ENCODE data around the gene NFKBIZ. TPM values are rescaled to one million over a fixed set of nuclear protein-coding genes. Genes with fewer than 3 reads are reported as not detected.

Gene NFKBIZ
- total and polyA plus RNA-seq, 2 donors (not counting 3 experiments of a cell fraction or from before 2014, with no cell fraction given) = 17.5 to 28.9 TPM

GRCh38 chr3:101842245-101842934, 6.9 kb upstream of the NFKBIZ start:
- Histone ChIP-seq H3K79me2 (ENCODE audit: control insufficient read depth, insufficient read depth, low read length) (no peaks in the 10 kb centered on the region), H3K4me2 (ENCODE audit: insufficient read depth, low read length) (no peak overlapping the region), H3K9ac (replicated peaks; ENCODE audit: extremely low read depth, insufficient read depth, low read length) (no peak overlapping the region), H2AFZ (ENCODE audit: low read depth, low read length) (no peak overlapping the region), H3K36me3 (ENCODE audit: control insufficient read depth in 2 of 2, extremely low read depth in 1 of 2, insufficient read depth in 2 of 2, low read length in 2 of 2) (no peaks in the 10 kb centered on the region), H3K9me1 (replicated peaks; ENCODE audit: control insufficient read depth, extremely low read depth, insufficient read depth, low read length) (no peaks in the 10 kb centered on the region), H3K9me3 (replicated peaks; ENCODE audit: control insufficient read depth, insufficient read depth, low read length) (no peaks in the 10 kb centered on the region), H3K4me3 (replicated peaks in 1 of 3; ENCODE audit: insufficient read depth in 1 of 3, low read depth in 1 of 3, low read length in 3 of 3) (no peak overlapping the region), H3K27ac (ENCODE audit: insufficient read depth, low read depth, low read length) (no peak overlapping the region), H3K4me1 (ENCODE audit: control insufficient read depth, extremely low read depth, insufficient read depth, low read length) (no peaks in the 10 kb centered on the region), H3K27me3 (ENCODE audit: control insufficient read depth in 2 of 2, insufficient read depth in 2 of 2, low read length in 2 of 2) (no peaks in the 10 kb centered on the region), H4K20me1 (replicated peaks; ENCODE audit: control insufficient read depth, extremely low read depth, insufficient read depth, low read length) (no peaks in the 10 kb centered on the region)
- dilution Hi-C loops (cut with MboI; ENCODE audit: extremely low pct_ligation_motif_present, low sequenced_read_pairs) (no loop called here), intact Hi-C loops (cut with micrococcal nuclease) (no loop called here)
- no peak for FAIRE-seq
- DNase-seq (ENCODE audit: low read depth, low spot score) = no peak
- no peak for TF ChIP-seq MAX (IDR thresholded peaks at IDR 0.05; ENCODE audit: insufficient read depth, insufficient read length)
- TF ChIP-seq MYC (IDR thresholded peaks at IDR 0.05; ENCODE audit: low read depth, low read length) = no peak
- TF ChIP-seq POLR2A (IDR thresholded peaks at IDR 0.05; ENCODE audit: low read depth, low read length) = no peak
- no peak for TF ChIP-seq POLR2AphosphoS5 (IDR thresholded peaks at IDR 0.05; ENCODE audit: insufficient read depth, low read depth, low read length)
- TF ChIP-seq CTCF (IDR thresholded peaks at IDR 0.05; ENCODE audit: extremely low read depth in 1 of 2, insufficient read depth in 1 of 2, low read depth in 1 of 2, low read length in 2 of 2) = no peak
- TF ChIP-seq JUN (IDR thresholded peaks at IDR 0.05; ENCODE audit: borderline replicate concordance, insufficient read depth, insufficient read length, low read depth) = no peak
- TF ChIP-seq FOS (IDR thresholded peaks at IDR 0.05; ENCODE audit: borderline replicate concordance, insufficient read depth, low read length) = no peak
- TF ChIP-seq EZH2 (IDR thresholded peaks at IDR 0.05; ENCODE audit: borderline replicate concordance, low read depth, low read length, severe bottlenecking) = no peak
- no peak for TF ChIP-seq GATA2 (IDR thresholded peaks at IDR 0.05; ENCODE audit: insufficient read depth, insufficient read length, low read depth, low read length)
- CTCF ChIA-PET = no interaction called here
- BruUV-seq (replicated peaks) = no TSS peak
- POLR2A ChIA-PET = no interaction called here
